K562 (cell line): Measurements from ENCODE around the gene SNAP23. TPM values are rescaled to one million over a fixed set of nuclear protein-coding genes. Genes with fewer than 3 reads are reported as not detected.
A peak's percentile ranks its signal among the peaks of the same experiment; 100 is the strongest.

Experiments
- CBX8 ChIP-seq: fragments of 200-600 bp; sonication (generic); IDR thresholded peaks from 2 replicates; pipeline ENCODE4 v1.6.1; 2012; ENCODE audit warnings: borderline replicate concordance, mixed run types, low read depth, mild to moderate bottlenecking, moderate library complexity, mixed read lengths, low read length, control low read depth, inconsistent platforms; ENCODE audit not compliant: poor library complexity, severe bottlenecking; ENCODE audit errors: extremely low read depth
- EP300 ChIP-seq: IDR thresholded peaks from 2 replicates; pipeline ENCODE4 v1.6.1; 2012; ENCODE audit warnings: low read length, improper control_type of control experiment
- GATA2 ChIP-seq: sonication (generic); formaldehyde crosslinking; IDR thresholded peaks from 2 replicates; pipeline ENCODE4 v1.4.0; 2020; ENCODE audit warnings: mild to moderate bottlenecking, missing genetic modification reagents
- HCFC1 ChIP-seq: IDR thresholded peaks from 2 replicates; pipeline ENCODE4 v1.6.1; 2012; ENCODE audit warnings: low read depth, low read length, improper control_type of control experiment
- KDM5B ChIP-seq: fragments of 200-600 bp; sonication (generic); IDR thresholded peaks from 2 replicates; pipeline ENCODE4 v1.6.1; 2012; ENCODE audit warnings: low read depth, mild to moderate bottlenecking, moderate library complexity, low read length, control low read depth, inconsistent platforms; ENCODE audit not compliant: insufficient replicate concordance
- NCOA6 ChIP-seq: fragments of 450-650 bp; IDR thresholded peaks from 2 replicates; pipeline ENCODE4 v1.6.1; 2017; ENCODE audit warnings: mild to moderate bottlenecking
- NEUROD1 ChIP-seq: fragments of 150-350 bp; IDR thresholded peaks from 2 replicates; pipeline ENCODE4 v1.6.1; 2014; ENCODE audit warnings: borderline replicate concordance, low read length, low read depth; ENCODE audit not compliant: partially characterized antibody
- NR2C1 ChIP-seq, 2 experiments: fragments of 450-650 bp; IDR thresholded peaks; 2 replicates each; pipeline ENCODE4 v1.6.1; 2017; ENCODE audit warnings: mild to moderate bottlenecking in 2 of 2, antibody characterized with exemption in 1 of 2, inconsistent platforms in 1 of 2, missing compliant biosample characterization in 1 of 2, missing genetic modification characterization in 1 of 2
- PML ChIP-seq: IDR thresholded peaks from 2 replicates; pipeline ENCODE4 v1.6.1; 2012; ENCODE audit warnings: low read length, inconsistent platforms
- RAD51 ChIP-seq: fragments of 450-650 bp; IDR thresholded peaks from 2 replicates; pipeline ENCODE4 v1.7.1; 2016; ENCODE audit warnings: low read depth, mild to moderate bottlenecking, borderline replicate concordance
- STAT6 ChIP-seq: sonication (generic); formaldehyde crosslinking; IDR thresholded peaks from 2 replicates; pipeline ENCODE4 v1.8.1; 2023; ENCODE audit warnings: mild to moderate bottlenecking, missing genetic modification reagents
- TCF7L2 ChIP-seq: fragments of 150-350 bp; IDR thresholded peaks from 2 replicates; pipeline ENCODE4 v1.6.1; 2016; ENCODE audit warnings: low read depth, mild to moderate bottlenecking, low read length, moderate library complexity
- U2AF2 ChIP-seq: fragments of 200-400 bp; formaldehyde crosslinking; optimal IDR thresholded peaks from 2 replicates; pipeline ENCODE3; 2017; ENCODE audit warnings: low read depth, mild to moderate bottlenecking, low read length
- ZBTB33 ChIP-seq: sonication (generic); formaldehyde crosslinking; IDR thresholded peaks from 2 replicates; pipeline ENCODE4 v1.8.1; 2023; ENCODE audit warnings: mild to moderate bottlenecking, missing genetic modification reagents
- ZFP1 ChIP-seq: fragments of 450-650 bp; formaldehyde crosslinking; IDR thresholded peaks from 2 replicates; pipeline ENCODE4 v1.4.0; 2020; ENCODE audit warnings: mild to moderate bottlenecking, mixed read lengths
- ZKSCAN1 ChIP-seq: fragments of 150-350 bp; IDR thresholded peaks from 2 replicates; pipeline ENCODE4 v1.6.1; 2016; ENCODE audit warnings: low read depth, low read length
- ZNF224 ChIP-seq: sonication (generic); formaldehyde crosslinking; IDR thresholded peaks from 2 replicates; pipeline ENCODE4 v1.8.0; 2022; ENCODE audit warnings: mild to moderate bottlenecking, missing genetic modification reagents
- ZNF23 ChIP-seq: fragments of 250-450 bp; sonication (Bioruptor Pico); IDR thresholded peaks from 2 replicates; pipeline ENCODE4 v1.4.0; 2020; ENCODE audit warnings: mild to moderate bottlenecking
- ZNF263 ChIP-seq: sonication (generic); formaldehyde crosslinking; IDR thresholded peaks from 2 replicates; pipeline ENCODE4 v1.8.0; 2022; ENCODE audit warnings: mild to moderate bottlenecking, missing genetic modification reagents, borderline replicate concordance
- ZNF277 ChIP-seq: fragments of 250-450 bp; sonication (Bioruptor Pico); IDR thresholded peaks from 2 replicates; pipeline ENCODE4 v1.8.0; 2022; ENCODE audit warnings: inconsistent platforms, mild to moderate bottlenecking, moderate library complexity, borderline replicate concordance
- ZNF41 ChIP-seq: fragments of 250-450 bp; sonication (Bioruptor Pico); conservative IDR thresholded peaks from 2 replicates; pipeline ENCODE4 v1.4.0; 2020; ENCODE audit warnings: mild to moderate bottlenecking
- ZNF583 ChIP-seq: fragments of 250-450 bp; sonication (Bioruptor Pico); IDR thresholded peaks from 2 replicates; pipeline ENCODE4 v1.4.0; 2020
- ZNF589 ChIP-seq: fragments of 200-800 bp; sonication (Bioruptor generic); IDR thresholded peaks from 2 replicates; pipeline ENCODE4 v1.6.1; 2016; ENCODE audit warnings: low read depth, missing genetic modification characterization, missing compliant biosample characterization
- polyA plus RNA-seq, 8 experiments: library from polyadenylated mRNA; depleted of rRNA in 4 of 8; stranded (reverse) in 5 of 8; unstranded in 3 of 8; fragments of >200 nt; fragmentation: Nextera tagmentation in 2 of 8; fragmentation: Illumina TruSeq in 1 of 8; extraction: Ambion mirVana in 2 of 8; extraction: Trizol in 1 of 8; gene quantifications; 2 replicates each; pipeline versions ENCODE4 v1.2.1 to v1.2.3, GENCODE V29; 2011 to 2014; ENCODE audit warnings: inconsistent platforms in 1 of 8, missing spikeins in 1 of 8
- total RNA-seq, 7 experiments: library from RNA; depleted of rRNA in 6 of 7; stranded (reverse); fragments of >200 nt in 6 of 7; fragmentation: Illumina TruSeq in 2 of 7; extraction: Trizol in 2 of 7; gene quantifications; 2 replicates each; pipeline versions ENCODE4 v1.2.1 to v1.2.3, GENCODE V29; 2011 to 2021; ENCODE audit warnings: low replicate concordance in 1 of 7

SNAP23 gene
- total and polyA plus RNA-seq, 9 of the 15 experiments (the other 6 are each of a cell fraction or from before 2014, with no cell fraction given): 78.9 to 168 (median 117) TPM

GRCh38 chr15:42499858-42500609 lies 4.6 kb downstream of the SNAP23 start (continued):
- TF ChIP-seq HCFC1 (no peak), RAD51 (no peak), EP300 (peak; percentile 71), ZNF277 (CRISPR knock-in tag) (no peak), NCOA6 (no peak), TCF7L2 (no peak), ZBTB33 (CRISPR knock-in tag) (no peak), U2AF2 (no peak), CBX8 (no peak), ZNF589 (0 out of 2 replicates have a peak, but pooled peaks have one; percentile 55), PML (peak; percentile 36; the same call in 1 of the 2 replicates), GATA2 (CRISPR knock-in tag) (0 out of 2 replicates have a peak, but pooled peaks have one; percentile 47), KDM5B (no peak), NR2C1 (IDR thresholded peaks at IDR 0.05) (no peak), NR2C1 (tag; IDR thresholded peaks at IDR 0.05) (no peak), NEUROD1 (no peak), ZNF23 (no peak), ZNF583 (no peak), ZNF263 (CRISPR knock-in tag) (no peak), ZKSCAN1 (no peak), ZNF41 (CRISPR knock-in tag) (no peak), STAT6 (CRISPR knock-in tag) (no peak), ZNF224 (CRISPR knock-in tag) (no peak), ZFP1 (CRISPR knock-in tag) (no peak)
